ENCODE measurements around the gene SMAD5. TPM values are rescaled to one million over a fixed set of nuclear protein-coding genes. Genes with fewer than 3 reads are reported as not detected.

The SMAD5 gene
- total RNA-seq, 2 donors from 2014 or later = 12.5 to 18.1 TPM

- Mint-ChIP-seq H3K27ac (no peak overlapping the region), H3K36me3 (ENCODE audit: low read depth) (peaks cover 6% of the 10 kb centered on the region), H3K4me1 (no peaks in the 10 kb centered on the region), H3K4me3 (no peak overlapping the region), H3K27me3 (peaks cover 28% of the 10 kb centered on the region)
- no peaks in the 10 kb centered on the region for H3K9me3 ChIP-seq (ENCODE audit: control insufficient read depth, low read length, poor library complexity, severe bottlenecking)
- ATAC-seq = no peak
- DNase-seq = no peak
These were observed 53.5 kb downstream of the SMAD5 start for GRCh38 chr5:136185974-136186665.

GRCh38 chr5:136186796-136187195, 54.2 kb downstream of the SMAD5 start:
- Mint-ChIP-seq H3K4me1 (no peaks in the 10 kb centered on the region), H3K4me3 (no peak overlapping the region)

GRCh38 chr5:136188859-136189258, 56.2 kb downstream of the SMAD5 start:
- no peak overlapping the region for H3K27ac Mint-ChIP-seq
- H3K27me3 Mint-ChIP-seq = peaks cover 46% of the 10 kb centered on the region
- DNase-seq = no peak
- no peak overlapping the region for H3K4me3 Mint-ChIP-seq
- H3K36me3 Mint-ChIP-seq (ENCODE audit: low read depth) = peaks cover 8% of the 10 kb centered on the region
- H3K9me3 ChIP-seq (ENCODE audit: control insufficient read depth, low read length, poor library complexity, severe bottlenecking) = no peaks in the 10 kb centered on the region
- peaks cover 2% of the 10 kb centered on the region for H3K4me1 Mint-ChIP-seq
- no peak for ATAC-seq

More at GRCh38 chr5:136186796-136187195, 54.2 kb downstream of the SMAD5 start:
- H3K9me3 ChIP-seq (ENCODE audit: control insufficient read depth, low read length, poor library complexity, severe bottlenecking) = no peaks in the 10 kb centered on the region
- ATAC-seq (no peak), DNase-seq (no peak)
- H3K27ac Mint-ChIP-seq = no peak overlapping the region
- peaks cover 35% of the 10 kb centered on the region for H3K27me3 Mint-ChIP-seq
- peaks cover 6% of the 10 kb centered on the region for H3K36me3 Mint-ChIP-seq (ENCODE audit: low read depth)

- Mint-ChIP-seq H3K4me1 (peaks cover 2% of the 10 kb centered on the region), H3K27ac (no peak overlapping the region), H3K4me3 (no peak overlapping the region), H3K27me3 (peaks cover 59% of the 10 kb centered on the region), H3K36me3 (ENCODE audit: low read depth) (peaks cover 8% of the 10 kb centered on the region)
- ATAC-seq (no peak), DNase-seq (no peak)
- H3K9me3 ChIP-seq (ENCODE audit: control insufficient read depth, low read length, poor library complexity, severe bottlenecking) = no peaks in the 10 kb centered on the region
These were observed 57.6 kb downstream of the SMAD5 start for GRCh38 chr5:136190091-136190720.

- peaks cover 2% of the 10 kb centered on the region for H3K4me1 Mint-ChIP-seq
- peaks cover 66% of the 10 kb centered on the region for H3K27me3 Mint-ChIP-seq
- DNase-seq (no peak), ATAC-seq (no peak)
- H3K4me3 Mint-ChIP-seq = no peak overlapping the region
- peaks cover 8% of the 10 kb centered on the region for H3K36me3 Mint-ChIP-seq (ENCODE audit: low read depth)
- H3K9me3 ChIP-seq (ENCODE audit: control insufficient read depth, low read length, poor library complexity, severe bottlenecking) = no peaks in the 10 kb centered on the region
- no peak overlapping the region for H3K27ac Mint-ChIP-seq
These were observed 58.3 kb downstream of the SMAD5 start for GRCh38 chr5:136190904-136191303.

GRCh38 chr5:136191304-136192014, 58.8 kb downstream of the SMAD5 start:
- ATAC-seq = no peak
- Mint-ChIP-seq H3K27ac (no peak overlapping the region), H3K4me3 (no peak overlapping the region), H3K36me3 (ENCODE audit: low read depth) (peaks cover 8% of the 10 kb centered on the region), H3K27me3 (peaks cover 67% of the 10 kb centered on the region), H3K4me1 (peaks cover 2% of the 10 kb centered on the region)
- no peak for DNase-seq
- H3K9me3 ChIP-seq (ENCODE audit: control insufficient read depth, low read length, poor library complexity, severe bottlenecking) = no peaks in the 10 kb centered on the region

GRCh38 chr5:136192015-136192525, 59.4 kb downstream of the SMAD5 start:
- ATAC-seq (no peak), DNase-seq (no peak)
- no peak overlapping the region for H3K27ac Mint-ChIP-seq
- H3K4me3 Mint-ChIP-seq = no peak overlapping the region
- H3K4me1 Mint-ChIP-seq = peaks cover 2% of the 10 kb centered on the region
- no peaks in the 10 kb centered on the region for H3K9me3 ChIP-seq (ENCODE audit: control insufficient read depth, low read length, poor library complexity, severe bottlenecking)
- H3K36me3 Mint-ChIP-seq (ENCODE audit: low read depth) = peaks cover 8% of the 10 kb centered on the region
- H3K27me3 Mint-ChIP-seq = peaks cover 69% of the 10 kb centered on the region

- ATAC-seq = no peak
- no peak within 1 kb of the TSS for H3K4me3 Mint-ChIP-seq
- no peak within 1 kb of the TSS for H3K27ac Mint-ChIP-seq
These were observed 60.1 kb downstream of the SMAD5 start, which contains the start of gene SMIM32 for GRCh38 chr5:136192526-136193321. Gene SMIM32, minus strand, starts transcription at chr5:136193162. Its CDS starts 638 bp downstream, at chr5:136192524.

GRCh38 chr5:136193322-136193935, 60.8 kb downstream of the SMAD5 start:
- Mint-ChIP-seq H3K4me3 (no peak overlapping the region), H3K27ac (no peak overlapping the region), H3K4me1 (peaks cover 2% of the 10 kb centered on the region), H3K36me3 (ENCODE audit: low read depth) (peaks cover 4% of the 10 kb centered on the region), H3K27me3 (peaks cover 81% of the 10 kb centered on the region)
- DNase-seq (no peak), ATAC-seq (no peak)
- H3K9me3 ChIP-seq (ENCODE audit: control insufficient read depth, low read length, poor library complexity, severe bottlenecking) = no peaks in the 10 kb centered on the region

More at GRCh38 chr5:136192526-136193321, 60.1 kb downstream of the SMAD5 start, which contains the start of gene SMIM32:
- Mint-ChIP-seq H3K36me3 (ENCODE audit: low read depth) (peaks cover 7% of the 10 kb centered on the region), H3K4me1 (peaks cover 2% of the 10 kb centered on the region), H3K27me3 (peaks cover 76% of the 10 kb centered on the region)
- DNase-seq = no peak
- no peaks in the 10 kb centered on the region for H3K9me3 ChIP-seq (ENCODE audit: control insufficient read depth, low read length, poor library complexity, severe bottlenecking)

GRCh38 chr5:136194576-136194975, 61.9 kb downstream of the SMAD5 start:
- H3K4me1 Mint-ChIP-seq = peaks cover 2% of the 10 kb centered on the region
- H3K27ac Mint-ChIP-seq = no peak overlapping the region
- H3K4me3 Mint-ChIP-seq = no peak overlapping the region
- peaks cover 74% of the 10 kb centered on the region for H3K27me3 Mint-ChIP-seq
- ATAC-seq (no peak), DNase-seq (no peak)
- H3K36me3 Mint-ChIP-seq (ENCODE audit: low read depth) = peaks cover 2% of the 10 kb centered on the region
- H3K9me3 ChIP-seq (ENCODE audit: control insufficient read depth, low read length, poor library complexity, severe bottlenecking) = no peaks in the 10 kb centered on the region

GRCh38 chr5:136195971-136196820, 63.6 kb downstream of the SMAD5 start:
- Mint-ChIP-seq H3K4me1 (peaks cover 2% of the 10 kb centered on the region), H3K27ac (no peak overlapping the region), H3K27me3 (peaks cover 77% of the 10 kb centered on the region)

More at GRCh38 chr5:136195971-136196820, 63.6 kb downstream of the SMAD5 start:
- no peak for ATAC-seq
- Mint-ChIP-seq H3K4me3 (no peak overlapping the region), H3K36me3 (ENCODE audit: low read depth) (peaks cover 2% of the 10 kb centered on the region)
- DNase-seq = no peak
- H3K9me3 ChIP-seq (ENCODE audit: control insufficient read depth, low read length, poor library complexity, severe bottlenecking) = no peaks in the 10 kb centered on the region
